AG09309 (cell line): ENCODE data around the gene GOLPH3L.
"Not testable (repeated sequence)": the region's sequence is repeated elsewhere in the genome, so short reads cannot be mapped to it uniquely, and the experiment has no call there.

ENCODE experiments used
- DNase-seq: peaks from one replicate; pipeline ENCODE4 v3.0.0-alpha.2; 2010; ENCODE audit warnings: low read depth
- H3K4me3 ChIP-seq: 2 replicates; pipeline ENCODE4 v1.5.1; 2011; ENCODE audit warnings: mild to moderate bottlenecking, low read depth, low read length, moderate library complexity; ENCODE audit not compliant: control insufficient read depth
- CTCF ChIP-seq: IDR thresholded peaks from 2 replicates; pipeline ENCODE4 v1.5.1; 2011; ENCODE audit warnings: mild to moderate bottlenecking, low read depth, low read length, inconsistent platforms; ENCODE audit not compliant: insufficient read depth, control insufficient read depth; ENCODE audit errors: missing control alignments

GOLPH3L gene

GRCh38 chr1:150696995-150697927 lies at the start of gene GOLPH3L:
GOLPH3L (minus strand) TSS chr1:150697154; CDS start chr1:150694838, 2,316 bp downstream.
- DNase-seq = peak; percentile 91
- peak; percentile 31 for TF ChIP-seq CTCF
- peak within 1 kb of the TSS; percentile 80 for H3K4me3 ChIP-seq

GRCh38 chr1:150730130-150730721 lies 33.3 kb upstream of the GOLPH3L start:
- no peak for DNase-seq
- no peak overlapping the region for H3K4me3 ChIP-seq
- TF ChIP-seq CTCF = no peak

GRCh38 chr1:150724336-150724735 lies 27.4 kb upstream of the GOLPH3L start:
- no peak overlapping the region for H3K4me3 ChIP-seq
- no peak for TF ChIP-seq CTCF
- DNase-seq = no peak

- no peak within 1 kb of the TSS for H3K4me3 ChIP-seq
- TF ChIP-seq CTCF = no peak
- no peak for DNase-seq
Measured at GRCh38 chr1:150720703-150721102, 23.7 kb upstream of the GOLPH3L start, which contains the start of gene HORMAD1. HORMAD1 (minus strand) TSS chr1:150720895; CDS start chr1:150719505, 1,390 bp downstream.

- no peak for TF ChIP-seq CTCF
- DNase-seq = no peak
- H3K4me3 ChIP-seq = no peak overlapping the region
Measured at GRCh38 chr1:150720098-150720497, 23.1 kb upstream of the GOLPH3L start.

- H3K4me3 ChIP-seq = no peak overlapping the region
- TF ChIP-seq CTCF = no peak
- no peak for DNase-seq
Measured at GRCh38 chr1:150718225-150718891, 21.4 kb upstream of the GOLPH3L start.

- DNase-seq, H3K4me3 ChIP-seq: not testable (repeated sequence)
Measured at GRCh38 chr1:150709031-150709430, 12.1 kb upstream of the GOLPH3L start.
